ENCODE results near the gene SP8. TPM values are rescaled to one million over a fixed set of nuclear protein-coding genes. Genes with fewer than 3 reads are reported as not detected.

Gene SP8
- total RNA-seq, 1 donor from 2014 or later = not detected

DNA sequence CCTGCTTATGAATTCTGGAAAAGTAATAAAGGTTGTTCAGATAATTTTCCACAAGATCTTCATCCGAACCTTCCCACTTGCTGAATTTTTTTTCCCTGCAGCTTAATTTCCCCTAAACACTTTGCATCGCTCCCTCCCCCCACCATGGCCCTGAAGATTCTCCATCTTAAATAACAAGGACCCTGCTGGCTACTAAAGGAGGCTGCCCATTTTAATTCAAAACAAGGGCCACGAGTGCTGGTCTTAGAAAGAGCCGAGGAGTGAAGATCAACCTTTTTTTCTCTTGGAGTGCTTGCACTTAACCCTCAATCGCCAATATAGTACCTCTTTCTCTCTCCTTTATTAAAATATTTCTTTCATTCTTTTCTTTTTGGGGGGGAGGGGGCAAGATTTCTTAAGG lies 9.2 kb upstream of the SP8 start:
- DNase-seq (no peak), ATAC-seq (no peak)
- intact Hi-C loops (cut with micrococcal nuclease) = no loop called here

DNA sequence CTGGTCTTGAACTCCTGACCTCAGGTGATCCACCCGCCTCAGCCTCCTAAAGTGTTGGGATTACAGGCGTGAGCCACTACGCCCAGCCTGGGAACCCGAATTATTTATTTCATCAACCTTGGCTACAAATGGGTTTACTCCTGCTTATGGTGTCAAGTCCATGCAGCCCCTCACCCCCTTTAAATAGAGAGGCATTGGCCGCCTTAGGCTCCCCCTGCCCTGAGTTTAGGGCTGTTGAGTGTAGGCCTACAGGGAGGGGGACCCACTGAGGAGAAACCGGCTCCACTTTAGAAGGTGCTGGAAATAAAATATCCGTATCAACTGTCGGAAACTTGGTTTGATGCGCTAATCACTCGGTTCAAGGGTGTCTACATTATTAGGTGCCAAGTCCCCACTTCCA lies 8.7 kb upstream of the SP8 start:
- ATAC-seq (no peak), DNase-seq (no peak)
- intact Hi-C loops (cut with micrococcal nuclease) = no loop called here

DNA sequence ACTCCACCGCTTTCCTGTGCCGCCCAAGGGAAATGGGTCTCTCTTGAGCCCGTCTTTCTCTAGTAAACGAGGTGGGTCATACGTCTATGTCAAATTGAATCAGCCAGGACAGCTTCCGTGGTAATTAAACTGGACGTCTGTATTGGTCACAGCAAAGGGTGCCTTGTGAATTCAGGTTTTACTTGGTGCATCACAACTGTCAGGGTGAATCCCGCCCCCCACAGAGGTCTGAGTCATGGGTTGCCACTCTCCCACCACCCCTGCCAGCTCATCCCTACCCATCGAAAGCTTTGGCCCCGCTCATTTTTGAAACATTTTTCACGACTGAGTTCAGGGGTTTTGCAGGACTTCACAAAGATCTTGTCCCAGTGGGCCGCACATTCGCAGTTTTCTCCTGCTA lies 8.0 kb upstream of the SP8 start:
- DNase-seq (no peak), ATAC-seq (no peak)
- intact Hi-C loops (cut with micrococcal nuclease) = no loop called here

DNA sequence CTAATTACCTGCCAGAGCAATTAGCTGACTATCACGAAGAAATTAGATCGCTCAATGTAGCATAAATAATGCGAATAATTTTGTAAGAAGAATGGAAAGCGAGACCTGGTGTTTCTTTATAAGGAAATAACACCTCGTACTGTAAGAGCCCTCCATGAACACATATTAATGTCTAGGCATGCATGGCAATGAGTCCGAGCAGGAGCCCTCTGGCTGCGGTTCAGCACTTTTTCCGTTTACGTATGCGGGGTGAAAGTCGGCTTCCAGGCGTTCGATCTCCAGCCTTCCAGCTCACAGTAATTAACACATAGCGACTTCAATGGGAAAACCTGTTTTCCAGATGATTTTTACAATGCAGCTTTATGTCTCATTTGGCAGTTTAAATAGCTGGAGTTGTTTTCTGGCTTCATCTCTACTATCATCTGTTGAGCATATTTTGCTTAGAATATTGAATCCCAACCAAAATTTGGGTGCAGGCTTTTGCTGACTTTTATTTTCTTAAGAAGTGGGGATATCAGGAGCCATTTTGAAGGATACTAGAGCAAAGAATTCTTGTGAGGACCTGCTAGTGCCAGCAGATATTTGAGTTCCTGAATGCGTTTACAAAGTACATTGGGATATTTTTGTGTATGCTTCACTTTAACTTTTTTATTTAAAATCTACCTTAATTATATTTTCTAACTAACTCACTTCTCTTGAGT lies 7.2 kb upstream of the SP8 start:
- ATAC-seq (no peak), DNase-seq (no peak)
- intact Hi-C loops (cut with micrococcal nuclease) = no loop called here

DNA sequence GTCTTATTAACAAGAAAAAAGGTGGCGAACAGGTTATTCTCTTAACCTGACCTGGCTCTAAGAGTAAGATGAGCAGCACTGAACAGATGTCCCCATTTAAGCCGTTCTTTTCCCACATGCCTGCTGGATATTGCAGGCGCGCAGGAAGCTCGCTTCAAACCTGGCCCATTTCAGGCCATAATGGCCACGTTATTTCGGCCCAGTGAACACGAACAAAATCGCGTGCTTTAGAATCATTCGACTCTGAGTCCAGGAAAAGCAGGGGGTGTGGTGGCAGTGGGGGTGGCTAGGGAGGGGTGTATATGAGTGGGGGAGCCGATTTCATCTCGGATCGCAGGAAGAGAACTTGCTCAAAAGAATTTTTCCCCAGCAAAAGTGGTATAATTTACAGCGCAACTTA lies 6.6 kb upstream of the SP8 start:
- intact Hi-C loops (cut with micrococcal nuclease) = no loop called here
- ATAC-seq (no peak), DNase-seq (no peak)

DNA sequence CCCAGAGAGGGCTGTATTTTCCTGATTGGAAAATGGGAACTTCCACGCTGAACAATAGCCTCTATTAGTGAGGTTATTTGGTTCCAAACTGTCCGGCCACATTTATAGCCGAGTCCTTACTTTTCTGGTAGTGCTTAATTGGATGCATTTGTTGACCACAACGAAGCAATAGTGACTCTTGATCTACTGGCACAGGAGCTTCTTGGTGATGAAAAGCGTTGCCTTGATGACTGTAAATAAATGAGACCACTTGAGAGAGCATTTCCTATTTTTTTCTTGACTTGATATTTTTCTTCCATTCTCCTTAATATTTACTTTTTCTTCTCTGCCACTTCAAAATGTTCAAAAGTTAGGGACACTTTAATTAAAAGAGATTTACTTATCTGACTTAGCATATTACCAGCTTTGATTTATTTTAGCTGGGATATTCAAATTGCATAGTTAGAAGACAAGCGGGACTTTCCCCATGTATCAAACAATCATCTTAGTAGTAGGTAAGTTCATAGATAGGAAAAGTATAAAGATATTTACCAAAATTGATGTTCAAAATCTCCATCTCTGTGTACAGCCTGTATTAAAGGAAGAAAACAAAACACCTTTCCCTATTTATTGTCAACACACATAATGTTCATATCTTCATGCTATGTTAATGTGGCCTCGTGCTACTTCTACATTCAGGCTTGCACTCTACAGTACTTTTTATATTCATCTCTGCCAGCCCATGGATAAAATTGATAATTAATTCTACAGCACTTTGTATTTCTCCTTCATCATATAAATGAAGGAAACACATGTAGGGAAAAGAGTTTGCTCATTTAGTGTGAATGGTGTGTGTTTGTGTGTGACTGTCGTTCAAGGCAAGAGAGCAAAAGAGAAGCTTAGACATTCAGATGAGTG lies 5.1 kb upstream of the SP8 start:
- no peak for ATAC-seq
- intact Hi-C loops (cut with micrococcal nuclease) = no loop called here
- DNase-seq = no peak

DNA sequence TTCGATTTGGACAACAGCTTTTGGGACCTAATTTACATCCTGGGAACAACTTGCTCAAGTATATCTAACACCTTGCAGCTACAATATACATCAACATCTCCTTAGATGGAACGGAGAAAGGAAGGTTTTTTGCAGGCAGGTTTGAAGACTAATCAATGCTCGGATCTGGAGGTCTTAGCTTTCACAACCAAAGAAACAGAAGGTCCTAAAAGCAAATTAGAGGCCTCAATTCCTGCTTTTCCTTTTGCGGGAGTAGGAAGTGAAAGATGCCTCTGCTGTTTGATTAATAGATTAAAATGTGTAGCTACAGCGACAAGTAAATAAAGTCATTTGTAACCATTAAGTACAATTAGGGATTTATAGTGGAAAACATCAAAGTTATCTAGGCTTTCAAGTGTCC lies 3.7 kb upstream of the SP8 start:
- intact Hi-C loops (cut with micrococcal nuclease) = no loop called here
- ATAC-seq = no peak
- no peak for DNase-seq

DNA sequence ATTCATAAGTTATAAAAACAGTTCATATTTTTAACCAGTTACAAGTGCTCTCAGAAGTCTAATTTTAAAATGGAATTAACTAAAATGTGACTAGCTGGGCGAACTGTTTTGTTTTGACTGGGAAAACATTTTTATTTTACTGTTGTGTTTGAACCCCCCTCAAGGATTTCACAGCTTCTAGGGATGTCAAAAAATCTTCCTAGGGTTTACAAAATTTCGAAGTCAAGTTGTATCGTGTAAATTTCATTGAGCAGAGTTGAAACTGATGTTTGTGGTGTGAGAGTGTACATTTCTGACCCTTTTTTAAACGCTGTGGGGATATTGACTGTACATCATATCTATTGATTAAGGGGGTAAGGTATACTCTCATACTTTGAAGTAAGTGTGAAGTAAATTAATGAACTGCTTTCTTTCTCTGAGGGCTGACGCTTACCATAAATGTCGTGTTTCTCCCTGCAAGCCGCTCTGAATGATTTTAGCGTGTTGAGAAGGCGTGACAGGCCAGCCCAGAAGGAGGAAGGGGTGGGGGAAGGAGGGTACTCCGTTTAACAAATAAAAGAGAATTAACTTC lies 1.8 kb upstream of the SP8 start:
- ATAC-seq (no peak), DNase-seq (no peak)
- intact Hi-C loops (cut with micrococcal nuclease) = no loop called here

DNA sequence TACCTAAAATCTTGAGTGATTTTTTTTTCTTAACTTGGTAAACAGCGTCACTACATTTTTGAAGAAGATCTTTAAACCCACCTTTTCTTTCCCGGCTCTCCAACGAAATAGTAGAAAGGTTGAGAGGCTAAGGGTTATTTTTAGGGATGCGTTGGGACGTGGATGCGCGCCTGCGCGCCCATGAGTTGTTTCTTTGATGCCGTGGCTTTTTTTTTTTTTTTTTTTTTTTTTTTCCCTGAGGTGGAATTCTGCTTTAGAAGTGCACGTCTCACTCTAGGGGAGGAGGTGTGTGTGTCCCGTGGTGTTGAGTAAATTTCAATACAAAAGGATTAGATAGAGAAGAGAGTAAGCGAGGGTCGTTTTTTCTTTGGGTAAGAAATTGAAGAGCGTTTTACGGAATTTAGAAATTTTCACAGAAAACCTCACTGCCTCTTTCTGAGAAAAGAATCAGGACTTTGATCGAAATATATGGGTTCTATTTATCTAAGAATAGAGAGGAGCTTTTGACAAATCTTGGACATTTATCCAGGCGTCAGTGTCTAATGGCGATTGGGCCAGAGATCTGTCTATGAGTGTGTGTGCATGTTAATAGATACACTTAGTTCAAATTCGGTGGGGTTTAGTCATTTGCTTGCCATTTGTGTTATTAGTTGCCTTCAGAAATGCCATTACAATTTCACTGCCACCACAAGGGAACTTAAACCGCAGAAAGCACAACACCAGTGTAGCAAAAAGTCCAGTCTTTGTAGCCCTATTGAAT lies 1.2 kb upstream of the SP8 start:
- intact Hi-C loops (cut with micrococcal nuclease) = no loop called here
- DNase-seq (no peak), ATAC-seq (no peak)

DNA sequence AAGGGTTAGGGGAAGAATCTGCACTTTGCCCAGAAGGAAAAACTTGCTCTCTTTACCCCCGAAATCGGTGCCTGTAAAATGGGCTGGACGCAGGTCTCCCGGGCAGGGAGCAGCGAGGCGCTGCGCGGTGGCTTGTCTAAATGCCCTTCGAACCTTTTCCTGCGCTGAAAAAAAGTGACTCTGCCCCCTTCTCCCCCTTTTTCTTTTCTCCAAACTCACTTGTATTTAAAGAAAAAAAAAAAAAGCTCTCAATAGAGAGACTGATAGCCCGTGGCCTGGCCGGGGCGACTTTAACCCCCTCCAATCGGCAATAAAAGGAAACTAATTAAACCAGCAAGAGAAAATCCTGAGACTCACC lies 286 bp downstream of the SP8 start:
- ATAC-seq = no peak
- intact Hi-C loops (cut with micrococcal nuclease) = no loop called here
- DNase-seq = no peak

DNA sequence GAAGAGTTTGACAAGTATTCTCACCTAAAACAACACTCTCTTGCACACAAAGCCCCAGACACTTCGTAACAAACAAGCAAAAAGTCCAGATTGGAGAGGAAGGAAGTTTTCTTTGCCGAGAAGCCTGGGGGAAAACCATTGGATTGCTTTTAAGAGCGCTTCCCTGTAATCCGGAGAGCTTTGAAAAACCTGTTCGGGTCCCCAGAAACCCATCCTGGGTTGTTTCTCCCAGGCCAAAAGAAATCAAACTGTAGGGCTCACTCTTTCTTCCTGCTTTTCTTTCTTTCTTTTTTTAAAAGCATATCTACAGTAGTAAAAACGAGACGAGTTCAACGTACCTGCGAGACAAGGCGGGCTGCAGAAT lies 655 bp downstream of the SP8 start:
- DNase-seq = no peak
- intact Hi-C loops (cut with micrococcal nuclease) = no loop called here
- no peak for ATAC-seq

DNA sequence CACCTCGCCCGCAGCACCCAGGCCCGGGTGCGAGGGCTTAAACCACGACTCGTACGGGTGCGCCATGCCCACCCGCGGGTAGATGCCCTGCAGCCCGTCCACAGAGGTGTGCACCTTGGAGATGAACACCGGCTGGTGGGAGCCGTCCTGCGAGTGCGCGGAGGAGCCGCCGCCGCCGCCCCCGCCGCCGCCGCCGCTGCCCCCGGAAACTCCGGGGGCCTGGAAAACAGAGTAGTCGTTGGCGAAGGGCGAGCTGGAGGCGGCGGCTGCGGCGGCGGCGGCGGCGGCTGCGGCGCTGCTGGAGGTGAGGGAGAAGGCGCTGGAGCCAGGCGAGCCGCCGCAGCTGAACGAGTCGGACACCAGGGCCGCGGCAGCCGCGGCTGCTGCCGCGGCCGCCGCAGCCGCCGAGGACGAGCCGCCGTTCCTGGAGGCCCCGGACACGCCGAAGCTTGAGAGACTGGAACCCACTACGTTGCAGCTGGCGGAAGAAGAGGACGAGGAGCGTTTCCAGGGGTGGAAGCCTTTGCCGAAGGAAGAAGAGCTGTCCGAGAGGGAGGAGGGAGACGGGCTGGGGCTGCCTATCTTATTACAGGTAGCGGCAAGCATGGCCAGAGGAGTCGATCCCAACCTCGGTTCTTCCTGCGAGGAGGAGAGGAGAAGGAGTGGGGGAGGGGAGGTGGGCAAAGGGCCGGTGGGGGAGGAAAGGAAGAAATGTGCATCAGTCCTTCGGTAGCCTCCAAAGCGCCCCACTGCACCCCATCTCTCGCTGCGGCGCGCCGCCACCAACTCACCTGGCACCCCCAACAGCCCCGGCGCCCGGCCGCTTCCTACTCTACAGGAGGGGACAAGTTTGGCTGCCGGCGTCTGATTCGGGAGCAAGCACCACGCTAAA lies 1.3 kb downstream of the SP8 start:
- no peak for ATAC-seq
- peak; percentile 37 for DNase-seq
- intact Hi-C loops (cut with micrococcal nuclease) = no loop called here

DNA sequence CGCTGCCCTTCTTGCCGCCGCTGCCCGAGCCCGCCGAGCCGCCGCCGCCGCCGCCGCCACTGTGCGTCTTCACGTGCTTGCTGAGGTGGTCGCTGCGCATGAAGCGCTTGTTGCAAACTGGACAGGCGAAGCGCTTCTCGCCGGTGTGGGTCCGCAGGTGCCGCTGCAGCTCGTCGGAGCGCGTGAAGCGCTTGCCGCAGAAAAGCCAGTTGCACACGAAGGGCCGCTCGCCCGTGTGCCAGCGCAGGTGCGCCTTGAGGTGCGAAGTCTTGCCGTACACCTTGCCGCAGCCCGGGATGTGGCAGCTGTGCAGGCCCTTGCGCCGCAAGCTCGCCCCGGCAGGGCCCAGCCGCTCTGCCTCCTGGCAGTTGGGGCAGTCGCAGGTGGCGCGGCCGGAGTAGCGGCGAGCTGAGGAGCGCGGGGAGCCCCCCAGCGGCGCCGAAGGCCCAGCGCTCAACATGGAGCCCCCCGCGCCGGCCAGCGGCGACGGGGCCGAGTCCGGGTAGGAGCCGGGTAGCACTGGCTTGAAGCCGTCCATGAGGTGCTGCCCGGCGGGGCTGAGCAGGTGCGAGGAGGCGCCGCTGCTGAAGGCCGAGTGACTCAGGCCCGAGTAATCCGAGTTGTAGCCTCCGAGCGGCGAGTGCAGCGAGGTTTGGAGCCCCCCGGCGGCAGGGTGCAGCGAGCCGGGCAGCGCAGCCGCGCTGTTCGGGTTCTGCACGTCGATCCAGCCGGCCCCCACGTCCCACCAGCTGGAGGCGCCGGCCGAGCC lies 2.1 kb downstream of the SP8 start:
- ATAC-seq = no peak
- intact Hi-C loops (cut with micrococcal nuclease) = no loop called here
- DNase-seq = no peak

DNA sequence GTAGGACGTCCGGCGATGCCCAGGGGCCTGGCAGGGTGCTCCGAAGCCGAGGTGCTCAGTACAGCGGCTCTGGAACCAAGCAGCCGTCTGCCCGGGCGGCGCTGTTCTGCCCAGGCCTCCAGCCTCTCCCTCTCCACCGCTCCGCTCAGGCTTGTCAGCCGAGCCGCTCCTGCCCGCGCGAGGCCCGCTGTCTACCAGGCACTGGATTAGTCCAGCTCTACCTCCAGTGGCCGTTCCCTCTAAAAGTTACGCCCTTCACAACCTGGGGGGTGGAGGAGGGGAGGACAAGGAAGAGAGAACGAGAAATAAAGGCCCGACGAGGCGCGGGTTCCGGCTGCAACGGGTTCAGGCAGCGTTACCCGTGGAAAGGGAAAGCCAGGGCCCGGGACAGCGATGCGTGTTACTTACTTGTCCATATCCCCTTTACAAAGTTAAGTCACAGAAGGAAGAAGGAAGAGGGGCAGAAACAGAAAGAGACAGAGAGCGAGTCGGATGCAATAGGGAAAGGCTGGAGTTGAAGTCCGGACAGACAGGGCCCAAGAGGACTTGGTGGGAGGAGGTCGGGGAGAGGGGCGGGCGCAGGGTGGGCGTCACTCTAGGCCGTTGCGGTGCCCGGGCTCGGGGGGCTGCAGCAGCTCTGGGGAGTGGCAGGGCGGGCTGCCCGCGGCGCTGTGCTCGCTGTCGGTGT lies 2.8 kb downstream of the SP8 start:
- intact Hi-C loops (cut with micrococcal nuclease) = no loop called here
- ATAC-seq (no peak), DNase-seq (peak; percentile 34)

DNA sequence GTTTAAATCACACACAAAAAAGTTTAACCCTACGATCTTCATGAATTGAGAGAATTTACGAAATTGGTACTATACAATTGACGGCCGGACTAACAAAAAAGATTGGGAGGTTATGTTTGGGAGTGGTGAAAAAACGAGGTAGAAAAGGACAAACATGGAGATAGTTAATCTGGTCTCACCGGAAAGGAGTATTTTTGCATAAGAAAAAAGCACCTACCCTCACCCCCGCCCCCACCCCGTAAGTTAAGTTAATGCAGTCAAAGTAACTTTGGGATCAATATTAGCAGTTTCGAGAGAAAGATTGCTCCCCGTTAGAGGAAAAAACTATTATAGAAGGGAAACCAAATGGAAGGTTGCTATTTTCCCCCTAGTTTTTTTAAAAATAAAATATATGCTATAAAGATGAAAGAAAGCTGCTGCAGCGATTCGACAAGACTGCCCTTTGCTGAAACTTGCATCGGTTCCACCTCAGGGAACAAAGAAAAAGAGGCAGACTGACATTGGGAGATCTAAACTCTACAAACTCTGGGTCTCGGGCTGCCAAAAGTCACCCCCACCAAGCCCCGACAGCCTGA lies 3.5 kb downstream of the SP8 start:
- DNase-seq = no peak
- no peak for ATAC-seq
- intact Hi-C loops (cut with micrococcal nuclease) = no loop called here

DNA sequence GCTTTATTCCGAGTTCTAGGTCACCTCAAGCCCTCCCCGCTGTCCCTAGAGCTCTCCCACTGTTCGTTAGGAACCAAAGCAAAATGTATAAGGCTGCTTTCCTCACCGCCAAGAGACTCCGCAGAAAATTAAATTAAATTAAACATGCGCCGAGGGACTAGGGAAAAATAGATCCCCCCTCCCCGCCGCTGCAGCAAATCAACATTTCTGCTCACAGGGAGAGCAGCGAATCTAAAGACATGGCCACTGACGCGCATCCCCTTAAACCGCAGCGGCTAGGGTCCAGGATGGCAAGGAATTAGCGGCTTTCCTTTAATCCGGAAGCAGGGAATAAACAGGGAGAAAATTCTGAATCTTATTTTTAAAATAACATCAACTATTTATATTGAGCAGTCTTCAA lies 7.6 kb downstream of the SP8 start:
- ATAC-seq (no peak), DNase-seq (no peak)
- intact Hi-C loops (cut with micrococcal nuclease) = no loop called here

DNA sequence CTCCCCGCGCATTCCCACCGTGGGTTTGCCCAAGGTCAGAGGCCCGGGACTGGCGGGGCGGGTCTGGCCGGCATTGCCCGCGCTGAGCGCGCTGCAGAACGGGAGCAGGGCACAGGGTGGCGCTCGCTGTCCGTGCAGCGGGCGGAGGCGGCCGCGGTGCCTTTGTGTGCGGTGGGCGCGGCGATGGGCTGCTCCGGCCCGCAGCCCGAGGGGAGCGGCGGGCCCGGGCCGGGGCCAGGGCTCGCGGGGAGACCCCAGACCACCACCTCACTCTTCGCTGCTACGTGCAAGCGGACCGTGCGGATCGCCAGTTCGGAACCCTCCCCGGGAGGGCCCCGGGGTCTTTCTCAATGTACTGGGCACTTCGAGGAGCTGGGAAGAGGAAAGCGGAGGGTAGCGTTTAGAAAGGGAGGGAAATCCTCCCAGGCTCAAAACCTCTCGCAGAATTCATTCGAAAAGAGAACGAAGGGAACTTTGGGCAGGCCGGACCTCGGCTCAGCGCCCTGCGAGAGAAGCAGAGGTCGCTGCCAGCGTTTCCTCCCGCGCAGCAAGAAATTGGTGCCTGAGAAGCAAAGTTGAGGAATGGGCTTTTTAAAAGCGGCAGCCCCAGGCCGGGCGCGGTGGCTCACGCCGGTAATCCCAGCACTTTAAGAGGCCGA lies 8.5 kb downstream of the SP8 start:
- intact Hi-C loops (cut with micrococcal nuclease) = no loop called here
- ATAC-seq (peak; percentile 85), DNase-seq (peak; percentile 56)
